Articular chondrocyte of knee joint (primary cell): ENCODE data around the gene TEX22. TPM values are rescaled to one million over a fixed set of nuclear protein-coding genes. Genes with fewer than 3 reads are reported as not detected.

ENCODE experiments used
- total RNA-seq: library from RNA; depleted of rRNA; stranded (reverse); fragments of >200 nt; gene quantifications from 2 replicates; pipeline ENCODE4 v1.2.3, GENCODE V29; 2012

Gene TEX22
- total RNA-seq, result 0.39 and 0.43 TPM in 2 replicates

GRCh38 chr14:105398044-105398725, at the start of gene TEX22:
Gene TEX22, plus strand, starts transcription at chr14:105398538. Its CDS starts 803 bp downstream, at chr14:105399341.

GRCh38 chr14:105419195-105420091, 21.1 kb downstream of the TEX22 start, which contains the start of gene MTA1:
Gene MTA1, plus strand, starts transcription at chr14:105419827. Its CDS starts 209 bp downstream, at chr14:105420036.

Other genes with a start within 250 kb of the TEX22 start
- gene JAG2, start 229.8 kb upstream of the TEX22 start, total RNA-seq, result 0.86 and 1.8 TPM in 2 replicates
- gene NUDT14, start 217.2 kb upstream of the TEX22 start, total RNA-seq, result 7.6 and 14.1 TPM in 2 replicates
- gene BTBD6, start 150.0 kb upstream of the TEX22 start, total RNA-seq, result 36.0 and 45.5 TPM in 2 replicates
- gene BRF1, start 97.5 kb upstream of the TEX22 start, total RNA-seq, result 28.1 and 29.8 TPM in 2 replicates
- 44.2 and 55.3 TPM in 2 replicates for gene PACS2, start 83.8 kb upstream of the TEX22 start, total RNA-seq
- 36.3 and 46.3 TPM in 2 replicates for gene MTA1, start 21.3 kb downstream of the TEX22 start, total RNA-seq
- gene CRIP2, start 76.3 kb downstream of the TEX22 start, total RNA-seq, result 72.5 and 81.2 TPM in 2 replicates
- gene CRIP1, start 88.3 kb downstream of the TEX22 start, total RNA-seq, result 19.7 and 27.7 TPM in 2 replicates
- gene TEDC1, start 92.7 kb downstream of the TEX22 start, total RNA-seq, result 3.4 and 5.4 TPM in 2 replicates
- 6.5 and 7.7 TPM in 2 replicates for gene TMEM121, start 128.0 kb downstream of the TEX22 start, total RNA-seq